Measurements from ENCODE around the gene ISLR.
A peak's percentile ranks its signal among the peaks of the same experiment; 100 is the strongest.
"Not testable (repeated sequence)": the region's sequence is repeated elsewhere in the genome, so short reads cannot be mapped to it uniquely, and the experiment has no call there.

Gene ISLR

DNA sequence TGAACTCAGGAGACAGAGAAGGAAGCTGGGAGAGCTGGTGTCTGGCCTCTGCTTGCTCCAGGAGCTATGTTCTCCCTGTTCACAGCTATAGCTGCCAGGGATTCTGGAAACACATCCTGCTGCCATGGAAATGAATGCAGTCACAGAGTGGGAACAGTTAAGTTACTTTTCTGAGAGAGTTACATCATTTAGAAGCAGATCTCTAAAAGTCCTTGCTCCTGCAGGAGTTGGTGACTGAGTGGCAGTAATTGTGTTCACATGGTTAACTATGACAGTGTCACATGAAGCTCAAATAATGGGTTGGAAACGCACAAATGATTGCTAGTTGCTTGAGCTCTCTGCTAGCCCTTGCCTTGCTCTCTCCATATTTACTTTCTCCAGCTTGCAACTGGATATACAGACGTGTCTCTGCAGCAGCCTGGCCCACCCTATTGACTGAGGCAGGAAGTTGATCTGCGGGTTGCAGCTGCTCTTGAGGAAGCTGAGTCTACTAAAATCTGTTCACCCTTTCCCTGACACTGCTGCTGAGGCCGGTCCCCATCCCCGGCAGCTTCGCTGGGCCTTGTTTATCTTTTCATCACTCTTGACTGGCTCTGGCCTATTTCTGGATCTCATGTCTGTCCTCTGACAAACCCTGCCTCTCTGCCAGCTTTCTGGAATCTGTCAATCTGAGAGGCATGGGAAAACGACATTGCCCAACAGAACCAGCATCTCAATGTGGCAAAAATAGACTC, 16.7 kb upstream of the ISLR start:
- no peak for TF ChIP-seq POLR2A (IDR thresholded peaks at IDR 0.05; ENCODE audit: low read depth, low read length)
- no peak for DNase-seq (ENCODE audit: insufficient read length, low spot score)
- peak; percentile 83 for FAIRE-seq

DNA sequence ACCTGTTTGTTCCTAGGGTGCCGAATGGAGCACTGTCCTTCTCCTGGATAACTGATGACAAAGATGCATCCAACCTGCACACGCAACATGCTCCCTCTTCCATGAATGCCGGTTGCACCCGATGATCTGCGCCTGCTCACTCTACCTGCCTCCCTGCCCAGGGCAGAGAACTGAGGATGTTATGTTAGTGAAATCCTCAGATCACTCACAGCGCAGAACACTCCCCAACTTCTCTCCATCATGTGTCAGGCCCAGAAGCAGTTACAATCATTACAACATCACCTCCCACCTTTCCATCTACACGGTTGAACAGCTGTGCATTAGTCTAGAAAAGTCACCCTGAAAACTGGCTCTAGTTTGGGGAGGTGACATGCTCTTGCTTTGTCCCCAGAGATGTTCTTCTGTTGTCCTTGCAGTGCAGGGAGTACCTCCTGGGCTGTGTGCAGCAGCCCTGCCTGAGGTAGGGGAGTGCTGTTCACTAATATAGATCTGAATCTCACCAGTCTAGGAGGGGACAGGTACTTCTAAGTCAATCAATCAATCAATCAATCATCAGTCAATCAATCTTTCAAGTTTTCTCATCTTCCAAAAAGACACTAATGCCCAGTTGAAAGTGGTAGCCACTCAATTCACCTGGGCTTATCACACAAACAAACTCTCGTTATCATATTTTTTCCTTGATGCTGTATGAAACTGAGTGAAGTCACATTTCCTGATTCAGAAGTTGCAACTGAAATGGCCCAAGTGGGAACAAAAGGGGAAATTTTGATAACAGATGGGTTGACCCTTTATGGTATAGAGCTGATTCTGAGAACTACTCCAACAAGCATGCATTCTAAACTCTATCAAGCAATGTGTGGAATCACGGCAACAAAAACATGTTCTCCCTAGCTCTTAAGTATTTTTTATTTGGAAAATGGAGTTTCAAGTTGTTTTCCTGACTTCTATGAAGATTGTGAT, 15.4 kb upstream of the ISLR start:
- FAIRE-seq, result peak; percentile 90
- no peak for DNase-seq (ENCODE audit: insufficient read length, low spot score)
- TF ChIP-seq POLR2AphosphoS5 (IDR thresholded peaks at IDR 0.05; ENCODE audit: low read depth, low read length) (no peak), PAX5 (IDR thresholded peaks at IDR 0.05; ENCODE audit: insufficient read depth, low read length, severe bottlenecking) (no peak), SPI1 (IDR thresholded peaks at IDR 0.05; ENCODE audit: low read depth, low read length) (no peak), POU2F2 (IDR thresholded peaks at IDR 0.05; ENCODE audit: low read depth, low read length) (0 out of 2 replicates have a peak, but pooled peaks have one; percentile 12)

DNA sequence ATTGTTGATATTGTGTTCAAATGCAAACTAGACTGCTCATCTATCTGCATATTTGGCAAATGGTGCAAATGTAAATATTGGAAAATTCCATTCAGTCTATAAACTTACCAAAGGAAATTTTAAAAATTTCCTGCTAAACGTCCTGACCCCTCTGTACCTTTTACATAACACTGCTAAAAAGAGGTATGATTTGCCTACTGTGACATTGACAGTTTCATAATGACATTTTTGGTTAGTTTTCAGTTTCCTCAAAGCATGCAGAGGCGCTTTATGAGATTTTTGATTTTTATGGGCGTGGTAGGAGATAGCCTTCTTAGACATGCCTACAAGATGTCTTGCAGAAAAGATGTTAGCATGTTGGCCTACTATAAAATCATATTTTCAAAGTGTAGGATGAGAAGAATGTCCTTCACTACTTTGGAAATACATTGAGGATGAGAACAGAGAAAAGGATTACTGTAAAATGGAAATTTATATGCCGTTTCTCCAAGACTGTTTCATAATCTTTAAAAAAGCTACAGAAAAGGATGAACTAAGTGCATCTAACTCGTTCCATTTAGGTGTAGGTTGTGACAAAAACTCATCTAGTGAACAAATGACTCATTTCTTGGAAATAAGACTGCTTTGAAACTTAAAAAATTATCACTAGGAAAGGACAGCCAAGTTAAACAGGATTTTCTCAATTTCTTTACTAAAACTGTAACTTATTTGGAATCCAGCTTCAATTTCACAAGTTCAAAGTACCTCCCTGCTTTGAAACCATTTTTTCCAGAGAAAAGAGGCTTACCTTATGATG, 14.5 kb upstream of the ISLR start:
- TF ChIP-seq SPI1 (IDR thresholded peaks at IDR 0.05; ENCODE audit: low read depth, low read length), result no peak
- peak; percentile 46; the same call in 1 of the 2 replicates for TF ChIP-seq POU2F2 (IDR thresholded peaks at IDR 0.05; ENCODE audit: low read depth, low read length)
- no peak for DNase-seq (ENCODE audit: insufficient read length, low spot score)
- peak; percentile 67 for FAIRE-seq

DNA sequence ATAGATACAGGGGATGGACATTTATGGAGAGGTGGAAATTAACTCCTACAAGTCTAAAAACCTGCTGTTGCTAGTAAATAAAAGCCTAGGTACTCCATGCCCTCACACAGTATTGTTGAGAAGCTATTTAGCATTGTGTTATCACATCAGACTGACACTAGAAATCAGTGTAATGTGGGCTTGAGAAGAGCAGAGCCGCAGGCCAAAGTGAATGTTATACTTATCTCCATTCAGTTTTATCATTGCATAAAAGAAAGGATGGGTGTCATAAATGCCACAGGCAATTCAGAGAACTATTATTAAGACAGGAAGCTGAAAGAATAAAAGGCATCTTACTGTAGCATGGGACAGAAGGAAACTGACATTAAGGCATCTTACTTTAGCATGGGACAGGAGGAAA, 13.7 kb upstream of the ISLR start:
- FAIRE-seq, result peak; percentile 26
- DNase-seq (ENCODE audit: insufficient read length, low spot score), result no peak
- TF ChIP-seq POLR2AphosphoS5 (IDR thresholded peaks at IDR 0.05; ENCODE audit: low read depth, low read length) (no peak), SPI1 (IDR thresholded peaks at IDR 0.05; ENCODE audit: low read depth, low read length) (no peak), PAX5 (IDR thresholded peaks at IDR 0.05; ENCODE audit: insufficient read depth, low read length, severe bottlenecking) (no peak), POLR2A (IDR thresholded peaks at IDR 0.05; ENCODE audit: low read depth, low read length) (no peak), POU2F2 (IDR thresholded peaks at IDR 0.05; ENCODE audit: low read depth, low read length) (no peak), TAF1 (IDR thresholded peaks at IDR 0.05; ENCODE audit: low read depth, low read length) (no peak)

DNA sequence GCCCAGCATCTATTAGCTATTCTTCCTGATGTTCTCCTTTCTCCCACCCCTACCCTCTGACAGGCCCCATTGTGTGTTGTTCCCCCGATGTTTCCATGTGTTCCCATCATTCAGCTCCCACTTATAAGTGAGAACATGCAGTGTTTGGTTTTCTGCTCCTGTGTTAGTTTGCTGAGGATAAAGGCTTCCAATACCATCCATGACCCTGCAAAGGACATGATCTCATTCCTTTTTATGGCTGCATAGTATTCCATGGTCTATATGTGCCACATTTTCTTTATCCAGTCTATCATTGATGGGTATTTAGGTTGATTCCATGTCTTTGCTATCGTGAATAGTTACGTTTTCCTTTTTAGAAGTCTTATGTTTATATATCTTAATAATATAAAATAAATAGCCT, 13.1 kb upstream of the ISLR start:
- not testable (repeated sequence) for FAIRE-seq

DNA sequence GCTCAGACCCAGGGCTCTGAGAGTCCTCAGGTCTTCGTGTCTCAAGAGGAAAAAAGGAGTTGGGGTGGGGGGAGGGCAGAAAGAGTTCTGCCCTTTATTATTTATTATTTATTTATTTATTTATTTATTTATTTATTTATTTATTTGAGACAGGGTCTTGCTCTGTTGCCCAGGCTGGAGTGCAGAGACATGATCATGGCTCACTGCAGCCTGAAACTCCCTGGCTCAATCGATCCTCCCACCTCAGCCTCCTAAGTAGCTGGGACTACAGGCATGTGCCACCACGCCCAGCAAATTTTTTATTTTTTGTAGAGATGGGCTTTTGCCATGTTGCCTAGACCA, 11.3 kb upstream of the ISLR start:
- not testable (repeated sequence) for DNase-seq (ENCODE audit: insufficient read length, low spot score); FAIRE-seq

More for the DNA sequence above, 13.1 kb upstream of the ISLR start:
- DNase-seq (ENCODE audit: insufficient read length, low spot score), result not testable (repeated sequence)

DNA sequence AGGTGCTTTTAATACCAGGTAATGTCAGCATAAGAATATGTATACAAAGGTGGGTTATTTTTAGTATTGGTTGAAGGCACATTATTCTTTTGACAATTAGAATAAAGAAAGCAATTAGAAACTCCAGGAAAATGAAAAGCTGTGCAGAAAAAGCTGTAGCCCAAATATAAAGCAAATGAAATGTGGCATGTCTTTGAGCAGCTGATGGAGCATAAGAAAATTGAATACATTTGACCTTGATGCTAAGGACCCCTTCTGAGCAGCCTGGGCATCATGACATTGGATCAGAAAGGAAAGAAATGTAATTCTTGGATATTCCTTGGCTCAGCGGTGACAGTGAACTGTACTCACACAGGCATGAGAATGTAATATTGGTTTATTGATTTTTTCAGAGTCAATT, 8.0 kb upstream of the ISLR start:
- no peak for TF ChIP-seq POLR2AphosphoS5 (IDR thresholded peaks at IDR 0.05; ENCODE audit: low read depth, low read length)
- TF ChIP-seq POLR2A (IDR thresholded peaks at IDR 0.05; ENCODE audit: low read depth, low read length), result no peak
- TF ChIP-seq POU2F2 (IDR thresholded peaks at IDR 0.05; ENCODE audit: low read depth, low read length), result no peak
- FAIRE-seq (no peak), DNase-seq (ENCODE audit: insufficient read length, low spot score) (no peak)

DNA sequence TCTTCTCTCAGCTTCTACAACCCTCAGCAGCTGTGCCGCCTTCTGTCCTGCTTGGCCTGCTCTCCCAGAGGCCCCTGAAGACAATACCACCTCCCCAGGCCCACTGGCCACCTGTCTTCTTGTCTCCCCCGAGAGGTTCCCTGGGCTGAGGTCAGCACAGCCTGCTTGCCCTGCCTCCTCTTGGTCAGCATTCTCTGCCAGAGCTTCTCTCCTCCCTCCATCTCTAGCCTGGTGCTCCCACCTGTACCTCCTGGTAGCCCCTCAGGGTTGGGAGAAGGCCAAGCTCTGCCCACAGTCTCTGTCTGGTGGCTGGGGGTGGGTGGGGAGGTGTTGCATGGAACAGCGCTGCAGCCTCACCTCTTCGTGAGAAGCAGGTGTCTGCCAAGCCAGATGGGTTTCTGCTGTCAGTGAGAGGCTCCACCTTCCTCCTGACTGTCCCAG, 5.6 kb upstream of the ISLR start:
- DNase-seq (ENCODE audit: insufficient read length, low spot score), result no peak
- no peak for FAIRE-seq
- no peak for TF ChIP-seq SPI1 (IDR thresholded peaks at IDR 0.05; ENCODE audit: low read depth, low read length)
- no peak for TF ChIP-seq TAF1 (IDR thresholded peaks at IDR 0.05; ENCODE audit: low read depth, low read length)
- TF ChIP-seq POLR2A (IDR thresholded peaks at IDR 0.05; ENCODE audit: low read depth, low read length), result no peak
- TF ChIP-seq POU2F2 (IDR thresholded peaks at IDR 0.05; ENCODE audit: low read depth, low read length), result no peak
- no peak for TF ChIP-seq POLR2AphosphoS5 (IDR thresholded peaks at IDR 0.05; ENCODE audit: low read depth, low read length)

DNA sequence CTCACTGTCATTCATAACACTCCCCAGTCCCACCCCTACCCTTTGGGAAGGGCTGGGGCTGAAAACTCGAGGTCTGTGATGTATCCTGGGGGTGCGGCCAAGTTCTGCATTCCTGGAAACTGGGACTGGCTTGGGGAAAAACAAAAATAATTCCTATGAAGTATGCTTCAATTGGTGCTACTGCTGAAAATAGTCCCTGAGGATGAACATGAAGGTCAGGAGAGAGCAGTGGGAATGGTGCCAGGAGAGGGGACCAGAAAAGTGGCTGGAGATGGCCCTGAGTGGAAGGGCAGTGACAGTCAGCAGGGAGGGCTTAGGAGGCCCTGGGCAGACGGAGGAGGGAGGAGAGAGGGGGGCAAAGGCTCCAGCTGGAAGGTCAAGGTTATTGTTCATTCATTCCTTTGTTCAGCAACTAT, 4.8 kb upstream of the ISLR start:
- FAIRE-seq (no peak), DNase-seq (ENCODE audit: insufficient read length, low spot score) (no peak)
- TF ChIP-seq POLR2AphosphoS5 (IDR thresholded peaks at IDR 0.05; ENCODE audit: low read depth, low read length) (no peak), POU2F2 (IDR thresholded peaks at IDR 0.05; ENCODE audit: low read depth, low read length) (no peak), PAX5 (IDR thresholded peaks at IDR 0.05; ENCODE audit: insufficient read depth, low read length, severe bottlenecking) (no peak), SPI1 (IDR thresholded peaks at IDR 0.05; ENCODE audit: low read depth, low read length) (no peak), TAF1 (IDR thresholded peaks at IDR 0.05; ENCODE audit: low read depth, low read length) (no peak), POLR2A (IDR thresholded peaks at IDR 0.05; ENCODE audit: low read depth, low read length) (no peak)

DNA sequence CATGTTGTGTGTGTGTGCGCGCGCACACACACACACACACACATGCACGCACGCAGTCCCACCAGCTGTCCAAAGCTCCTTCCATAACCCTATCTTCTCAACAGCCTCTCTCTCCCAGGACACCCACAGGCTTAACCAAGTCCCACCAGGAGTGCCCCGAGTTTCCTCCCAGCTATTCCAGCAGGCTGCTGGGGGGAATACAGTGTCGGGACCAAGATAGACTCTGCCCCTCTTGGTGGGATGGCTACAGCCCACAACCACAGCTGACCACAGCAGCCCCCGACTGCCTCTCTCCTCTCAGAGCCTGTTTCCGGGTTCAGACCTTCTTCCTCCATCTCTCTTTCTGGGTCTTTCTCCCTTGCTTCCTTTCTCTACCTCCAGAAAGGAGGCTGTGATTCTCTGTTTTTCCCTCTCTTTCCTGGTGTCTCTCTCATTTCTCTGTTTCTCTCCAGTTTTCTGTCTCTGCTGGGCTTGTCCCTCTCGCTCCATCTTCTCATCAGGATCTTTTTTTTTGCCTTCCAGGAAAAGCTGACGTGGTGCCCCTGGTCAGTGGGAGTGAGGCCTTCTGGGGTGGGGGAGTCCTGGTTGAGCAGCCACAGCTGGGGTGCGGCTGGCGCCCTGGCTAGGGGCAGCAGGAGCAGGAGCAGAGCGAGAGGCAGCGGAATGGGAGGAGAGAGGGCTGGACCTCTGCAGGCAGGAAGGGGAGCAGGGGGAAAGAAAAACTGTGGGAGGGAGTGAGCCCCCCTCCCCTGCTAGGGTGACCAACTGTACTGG, 3.3 kb upstream of the ISLR start:
- FAIRE-seq, result no peak
- no peak for TF ChIP-seq PAX5 (IDR thresholded peaks at IDR 0.05; ENCODE audit: insufficient read depth, low read length, severe bottlenecking)
- no peak for TF ChIP-seq SPI1 (IDR thresholded peaks at IDR 0.05; ENCODE audit: low read depth, low read length)
- DNase-seq (ENCODE audit: insufficient read length, low spot score), result no peak
